HG02973 (cell line): Measurements from ENCODE around the gene EPHB2.

ENCODE experiments used
- ATAC-seq: cut with Tn5 transposase; IDR thresholded peaks from one replicate; pipeline ENCODE4 v1.9.1; 2021; ENCODE audit warnings: moderate library complexity; ENCODE audit not compliant: unreplicated experiment

Gene EPHB2

GRCh38 chr1:22815421-22816066 is 104.9 kb downstream of the EPHB2 start:
- ATAC-seq: no peak

- ATAC-seq: no peak
Measured at GRCh38 chr1:22816067-22816775, 105.6 kb downstream of the EPHB2 start.

- no peak for ATAC-seq
Measured at GRCh38 chr1:22816803-22817202, 106.2 kb downstream of the EPHB2 start.

GRCh38 chr1:22817462-22817861 is 106.8 kb downstream of the EPHB2 start:
- ATAC-seq: no peak

GRCh38 chr1:22818061-22818770 is 107.6 kb downstream of the EPHB2 start:
- ATAC-seq: no peak

DNA sequence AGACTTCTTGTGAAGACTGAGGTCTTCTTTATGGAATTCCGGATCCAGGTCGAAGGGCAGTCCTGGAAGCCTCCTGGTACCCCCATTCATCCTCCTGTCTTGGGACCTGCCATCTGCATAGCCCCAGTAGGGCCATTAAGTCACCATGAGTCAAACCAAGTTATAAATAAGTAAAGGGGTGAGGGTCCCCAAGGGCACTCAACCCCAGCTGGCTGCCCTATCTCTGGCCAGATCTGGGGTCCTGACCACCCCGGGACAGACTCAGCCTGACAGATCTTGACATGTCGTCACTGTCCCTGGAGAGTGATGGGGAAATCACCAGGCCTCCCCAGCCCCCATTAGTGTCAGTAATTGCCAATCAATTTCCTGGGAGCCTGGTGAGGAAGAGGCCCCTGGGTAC is 108.7 kb downstream of the EPHB2 start:
- ATAC-seq: no peak

DNA sequence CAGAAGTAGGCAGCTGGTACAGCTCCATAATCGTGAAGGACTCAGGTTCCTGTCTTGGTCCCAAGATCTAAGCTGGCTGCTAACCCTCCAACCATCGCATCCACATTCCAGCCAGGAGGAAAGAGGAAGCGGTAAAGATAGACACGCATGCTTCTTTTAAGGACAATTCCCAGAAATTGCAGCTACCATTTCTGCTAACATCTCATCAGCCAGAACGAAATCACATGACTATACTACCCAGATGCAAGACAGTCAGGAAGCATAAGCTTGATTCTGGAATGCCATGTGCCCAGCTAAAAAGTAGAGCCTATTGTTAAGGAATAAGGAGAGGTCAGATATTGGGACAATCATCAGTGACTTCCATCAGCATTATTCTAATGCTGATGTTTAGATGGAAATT is 110.4 kb downstream of the EPHB2 start:
- no peak for ATAC-seq

DNA sequence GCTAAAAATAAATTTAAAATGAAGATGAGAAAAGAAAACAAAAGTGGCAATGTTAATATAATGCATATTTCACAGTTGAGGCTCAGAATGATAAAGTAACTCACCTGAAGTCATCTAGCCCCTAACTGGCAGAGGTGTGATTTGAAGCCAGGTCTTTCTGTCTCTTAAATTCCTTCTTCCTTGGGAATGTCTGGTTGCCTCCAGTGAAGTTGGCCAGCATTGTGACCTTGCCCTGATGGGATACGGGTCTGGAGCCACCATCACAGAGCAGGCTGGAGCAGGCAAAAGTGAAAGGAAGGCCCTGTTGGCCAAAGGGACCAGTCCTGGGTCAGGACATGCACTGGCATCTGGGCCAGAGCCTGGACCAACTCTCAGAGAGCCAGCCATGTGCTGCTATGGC is 111.7 kb downstream of the EPHB2 start:
- ATAC-seq: no peak

- no peak for ATAC-seq
Measured at GRCh38 chr1:22824466-22824865, 113.8 kb downstream of the EPHB2 start.

GRCh38 chr1:22824975-22825374 is 114.3 kb downstream of the EPHB2 start:
- no peak for ATAC-seq

DNA sequence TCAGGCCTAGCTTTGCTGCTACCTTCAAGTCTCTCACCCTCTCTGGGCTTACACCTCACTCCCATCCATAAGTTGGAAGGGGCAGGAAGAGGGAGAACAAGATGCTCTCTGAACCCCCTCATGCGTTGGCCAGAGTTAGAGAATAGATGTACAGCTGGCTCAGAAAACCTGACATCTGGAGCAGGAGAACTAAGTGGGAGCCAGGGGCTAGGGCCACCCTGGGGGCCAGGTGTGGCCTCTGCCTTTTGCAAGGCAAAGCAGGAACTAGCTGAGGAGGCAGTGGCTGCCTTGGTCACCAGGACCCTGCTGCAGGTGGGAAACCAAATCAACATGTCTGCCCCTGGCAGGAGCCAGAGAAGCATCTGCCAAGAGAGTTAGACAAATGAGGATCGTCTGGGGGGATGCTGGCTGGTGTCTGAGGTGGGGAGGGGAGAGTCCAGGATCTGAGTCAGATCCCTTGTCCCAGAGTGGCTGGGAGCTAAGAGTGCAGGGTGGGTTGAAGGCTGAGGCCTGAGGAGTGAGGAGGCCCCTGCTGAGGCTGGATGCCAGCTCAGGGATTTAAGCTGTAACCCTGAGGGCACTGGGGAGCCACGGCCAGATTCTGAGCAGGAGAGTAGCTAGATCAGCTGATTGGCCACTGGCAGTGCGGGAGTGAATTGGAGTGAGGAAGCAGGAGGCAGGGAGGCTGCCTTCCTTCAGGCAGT is 115.0 kb downstream of the EPHB2 start:
- ATAC-seq: no peak

GRCh38 chr1:22826604-22827580 is 116.3 kb downstream of the EPHB2 start:
- no peak for ATAC-seq

DNA sequence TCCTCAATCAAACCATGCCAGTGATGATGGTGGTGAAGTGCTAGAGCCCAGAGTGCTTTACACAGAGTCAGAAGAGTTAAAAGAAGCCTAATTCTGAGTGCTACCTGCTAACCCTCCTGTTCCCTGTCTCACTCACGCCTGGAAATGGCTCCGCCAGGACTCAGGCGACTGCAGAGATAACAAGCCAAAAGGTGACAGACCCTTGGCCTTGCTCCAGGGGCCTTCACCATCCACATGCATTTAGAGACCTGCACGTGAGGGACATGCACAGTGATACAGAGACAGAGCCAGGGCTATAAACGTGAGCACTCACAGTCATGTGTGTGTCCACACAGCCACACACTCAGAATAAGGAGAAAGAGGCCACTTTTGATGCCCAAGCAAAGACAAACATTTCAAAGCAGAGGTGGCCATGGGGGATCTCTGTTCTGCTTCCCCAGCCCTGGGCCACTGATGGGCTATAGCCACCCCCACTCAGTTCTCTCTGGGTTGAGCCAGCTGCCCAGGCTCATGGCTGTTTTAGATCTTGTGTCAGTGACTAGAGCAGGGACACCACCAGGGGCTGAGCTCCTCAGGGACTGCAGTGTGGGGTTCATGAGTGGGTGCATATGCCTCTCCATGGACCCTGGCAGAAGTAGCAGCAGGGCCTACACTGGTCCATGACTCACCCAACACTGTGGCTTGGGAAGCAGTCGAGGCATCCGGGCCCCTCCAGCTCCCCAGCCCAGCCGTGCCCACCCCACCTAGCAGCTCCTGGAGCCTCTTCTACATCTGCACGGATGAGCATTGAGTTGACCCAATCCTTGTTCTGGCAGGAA is 117.2 kb downstream of the EPHB2 start:
- ATAC-seq: no peak

DNA sequence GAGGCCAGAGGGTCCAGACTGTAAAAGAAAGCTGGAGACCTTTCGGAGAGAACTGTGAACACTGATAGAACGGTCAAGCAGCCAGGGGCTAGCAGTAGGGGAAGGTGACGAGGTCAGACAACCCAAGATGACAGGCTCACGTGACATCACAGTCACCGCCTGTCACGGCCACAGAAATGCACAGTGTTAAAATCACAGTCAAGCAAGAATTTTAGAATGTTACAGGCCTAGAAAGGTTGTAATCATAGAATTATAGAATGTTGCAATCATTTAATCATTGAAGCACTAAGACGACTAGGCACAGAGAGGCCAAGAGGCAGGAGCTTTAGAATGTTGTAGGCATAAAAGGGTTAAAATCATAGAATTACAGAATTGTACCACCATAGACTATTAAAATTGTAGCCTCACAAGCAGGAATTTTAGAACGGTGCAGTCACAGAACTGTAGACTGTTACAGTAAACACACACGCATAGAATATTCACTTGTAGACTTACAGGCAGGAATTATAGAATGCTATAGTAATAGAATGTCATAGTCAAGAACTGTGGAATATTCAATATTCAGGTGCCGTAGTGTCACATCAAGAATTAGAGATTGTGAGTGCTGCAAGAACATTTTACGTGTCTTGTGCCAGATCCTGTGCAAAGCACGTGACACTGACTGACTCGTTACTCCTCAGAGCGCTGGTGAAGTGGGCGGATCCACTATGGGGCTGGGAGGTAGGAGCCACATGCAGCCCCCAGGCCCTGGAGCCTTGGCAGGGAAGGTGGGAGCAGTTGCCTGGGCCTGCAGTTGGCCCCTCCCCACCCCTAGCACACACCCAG is 118.1 kb downstream of the EPHB2 start:
- ATAC-seq: no peak

DNA sequence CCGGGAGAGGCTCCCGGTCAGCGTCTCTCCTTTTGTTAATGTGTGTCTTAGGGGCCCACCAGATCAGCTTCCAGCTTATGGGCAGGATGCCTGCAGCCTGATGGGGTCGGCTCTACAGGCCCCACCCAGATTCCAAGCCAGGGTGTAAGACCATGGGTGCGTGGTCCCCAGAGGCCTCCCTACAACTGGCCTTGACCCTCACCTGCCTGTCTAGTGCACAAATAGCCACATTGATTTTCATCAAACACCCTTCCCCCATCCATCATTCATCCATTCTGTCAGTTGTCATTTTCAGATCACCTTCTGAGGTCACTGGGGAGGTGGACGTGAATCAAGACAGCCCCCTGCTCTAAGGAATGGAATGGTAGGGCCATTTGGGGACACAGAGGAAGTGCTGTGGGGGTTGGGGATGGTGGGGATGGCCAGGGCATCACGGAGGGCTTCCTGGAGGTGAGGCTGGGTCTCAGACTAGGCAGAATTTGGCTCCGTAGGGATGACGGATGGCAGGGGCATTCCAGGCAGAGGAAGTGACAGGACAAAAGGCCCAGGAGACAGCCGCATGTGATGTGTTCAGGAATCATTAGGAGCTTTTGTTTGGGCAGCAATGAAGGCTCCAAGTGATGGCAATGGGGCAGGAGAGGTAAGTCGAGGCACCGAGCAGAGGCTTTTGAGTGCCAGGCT is 118.8 kb downstream of the EPHB2 start:
- no peak for ATAC-seq

DNA sequence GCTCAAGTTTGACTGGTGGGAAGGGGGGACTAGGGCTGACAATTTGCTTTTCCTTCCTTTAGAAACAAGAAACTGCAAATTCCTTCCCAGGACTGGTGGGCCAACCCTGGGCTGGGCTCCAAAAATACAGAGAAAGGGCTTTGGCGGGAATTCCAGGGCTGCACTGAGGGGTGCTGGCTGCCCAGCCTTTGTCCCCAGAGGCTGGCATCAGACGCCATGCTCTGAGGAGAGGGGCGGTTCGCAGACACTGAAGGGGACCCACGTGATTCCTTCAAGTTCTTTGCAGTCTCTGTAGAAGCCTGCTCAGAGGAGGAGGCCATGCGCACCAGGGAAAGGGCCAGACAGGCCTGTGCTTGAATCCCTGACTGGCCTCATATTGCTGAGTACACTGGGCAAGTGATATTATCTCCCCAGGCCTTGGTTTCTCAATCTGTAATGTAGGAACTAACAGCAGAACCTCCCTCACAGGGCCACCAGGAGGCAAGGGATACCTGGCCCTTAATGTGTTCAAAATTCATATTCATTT is 119.5 kb downstream of the EPHB2 start:
- no peak for ATAC-seq

DNA sequence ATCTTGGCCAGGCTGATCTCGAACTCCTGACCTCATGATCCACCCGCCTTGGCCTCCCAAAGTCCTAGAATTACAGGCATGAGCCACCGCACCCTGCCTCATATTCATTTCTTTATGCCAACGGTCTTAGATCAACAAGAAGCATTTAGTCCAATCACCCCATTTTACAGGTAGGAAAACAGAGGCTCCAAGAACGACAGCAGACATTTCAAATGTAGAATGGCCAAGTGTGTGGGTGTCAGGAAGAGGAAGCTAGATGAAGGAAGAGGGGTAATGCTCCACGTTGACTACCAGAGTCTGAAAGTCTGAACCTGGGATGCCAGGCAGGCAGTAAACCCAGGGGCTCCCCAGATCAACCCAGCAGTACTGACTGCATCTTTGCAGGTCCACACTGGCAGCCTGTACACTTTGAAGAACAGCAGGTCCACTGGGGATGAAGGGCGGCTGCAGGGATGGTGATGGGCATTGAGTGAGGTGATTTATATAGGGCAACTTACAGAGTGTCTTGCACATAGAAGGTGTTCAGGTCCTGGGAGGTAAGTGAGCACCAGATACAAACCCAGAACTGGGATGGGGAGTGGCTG is 120.2 kb downstream of the EPHB2 start:
- no peak for ATAC-seq
